Stimulated activated CD8-positive, alpha-beta memory T cell treated with anti-CD3 and anti-CD28 coated beads, Interleukin-15, amount 100 ng/mL, for 4 hours (primary cell): ENCODE measurements around the gene SIPA1L2.

Experiments used
- DNase-seq, 2 donors: peaks; one replicate each; pipeline ENCODE4 v3.0.0-alpha.2; 2020; ENCODE audit warnings: low read depth in 2 of 2

SIPA1L2 gene

DNA sequence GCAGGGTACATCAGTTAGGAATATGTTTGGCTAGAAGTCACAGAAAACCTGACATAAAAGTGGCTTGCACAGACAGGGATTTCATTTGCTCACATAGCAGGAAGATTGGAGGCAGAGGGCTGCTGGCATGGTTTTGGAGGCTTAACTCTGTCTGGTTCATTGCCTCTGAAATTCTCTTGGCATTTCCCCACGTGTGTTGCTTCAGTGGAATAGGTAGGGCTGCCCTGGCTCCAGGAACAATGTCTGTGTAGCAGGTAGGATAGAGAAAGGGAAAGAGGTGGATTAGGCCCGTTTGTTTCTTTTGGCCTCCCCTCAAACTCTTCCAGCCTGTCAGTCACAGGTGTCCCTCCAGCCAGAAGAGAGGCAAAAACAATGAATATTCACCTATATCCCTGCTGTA is 20.5 kb upstream of the SIPA1L2 start:
- DNase-seq: no peak

GRCh38 chr1:232648316-232648715 is 18.4 kb upstream of the SIPA1L2 start:
- DNase-seq: no peak

- DNase-seq: no peak
These were observed 14.3 kb upstream of the SIPA1L2 start for GRCh38 chr1:232644209-232644608.

DNA sequence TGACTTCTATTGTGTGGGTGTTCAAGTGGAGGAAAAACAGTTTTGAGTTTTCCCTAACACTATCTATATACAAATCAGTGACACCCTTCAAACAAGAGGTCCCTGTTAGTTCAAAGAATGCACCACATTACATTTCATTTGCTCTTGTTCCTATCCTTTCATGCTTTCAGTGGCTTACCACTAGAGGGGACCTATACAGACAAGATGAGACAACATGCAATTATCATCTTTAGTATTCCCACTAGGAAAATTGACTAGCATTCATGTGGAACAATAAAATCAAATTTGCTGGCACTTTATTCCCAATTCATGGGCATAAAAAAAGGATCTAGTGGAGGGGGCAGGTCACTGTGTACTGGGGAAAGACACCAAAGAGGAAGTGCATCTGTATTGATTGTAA is 13.3 kb upstream of the SIPA1L2 start:
- no peak for DNase-seq

DNA sequence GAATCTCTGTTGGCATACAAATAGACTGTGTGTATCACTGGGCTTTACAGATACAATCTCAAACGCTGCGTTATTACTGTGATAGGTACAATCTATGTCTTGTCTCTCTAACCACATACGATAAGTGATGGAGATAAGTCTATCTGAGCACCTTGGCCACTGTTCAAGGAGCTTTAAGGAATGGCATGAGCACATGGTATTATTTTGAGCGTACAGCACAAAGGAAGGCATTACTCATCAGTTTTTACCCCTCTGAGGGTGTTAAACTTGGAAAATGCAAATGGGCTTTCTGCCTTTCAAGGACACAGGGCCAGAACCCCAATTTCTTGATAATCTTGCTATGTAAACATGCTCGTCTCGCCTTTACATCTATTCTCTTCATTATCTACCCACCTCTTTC is 11.6 kb upstream of the SIPA1L2 start:
- no peak for DNase-seq

DNA sequence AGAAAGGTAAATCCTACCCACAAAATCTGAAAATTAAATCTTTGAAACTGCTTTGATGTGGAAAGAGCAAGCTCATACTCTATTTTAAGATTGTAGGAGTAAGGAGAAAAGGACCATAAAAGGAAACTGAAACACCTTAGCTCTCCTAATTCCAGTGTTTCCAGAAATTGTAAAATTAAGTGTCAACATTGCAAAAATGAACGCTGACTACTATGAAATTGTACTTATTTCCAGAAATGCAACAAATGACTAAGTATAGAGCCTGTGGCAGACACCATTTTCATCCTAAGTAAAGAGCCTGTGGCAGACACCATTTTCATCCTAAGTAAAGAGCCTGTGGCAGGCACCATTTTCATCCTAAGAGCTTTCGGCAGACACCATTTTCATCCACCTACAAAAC is 6.9 kb upstream of the SIPA1L2 start:
- DNase-seq: no peak

DNA sequence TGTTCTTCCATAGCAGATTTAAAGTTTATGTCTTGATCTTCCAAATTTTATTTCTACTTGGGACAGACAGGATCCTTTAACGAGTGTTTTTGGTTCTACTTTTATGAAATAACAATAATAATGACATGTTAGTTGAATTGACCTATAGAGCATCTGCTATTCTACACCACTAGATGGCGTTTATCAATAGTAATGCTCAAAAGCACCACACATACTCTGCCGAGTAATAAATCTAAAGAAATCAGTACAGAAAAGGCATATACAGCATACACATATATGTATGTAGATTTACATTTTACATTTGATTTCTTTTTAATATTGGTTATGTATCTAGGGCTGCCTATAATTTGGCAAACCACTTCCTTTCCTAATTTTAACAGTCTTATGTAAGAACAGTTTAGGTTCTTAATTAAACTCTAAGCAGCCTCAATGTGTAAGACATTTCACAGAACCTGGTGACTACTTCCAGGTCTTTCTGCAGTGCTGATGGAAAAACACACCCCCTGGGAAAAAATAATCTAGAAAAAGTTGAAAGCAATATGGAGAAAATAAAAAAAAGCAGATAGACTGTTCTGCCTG is 5.9 kb upstream of the SIPA1L2 start:
- no peak for DNase-seq

- no peak for DNase-seq
These were observed 5.3 kb upstream of the SIPA1L2 start for GRCh38 chr1:232635279-232635678.

GRCh38 chr1:232634096-232634495 is 4.2 kb upstream of the SIPA1L2 start:
- no peak for DNase-seq

- no peak for DNase-seq
These were observed 912 bp upstream of the SIPA1L2 start for GRCh38 chr1:232630894-232631195.

DNA sequence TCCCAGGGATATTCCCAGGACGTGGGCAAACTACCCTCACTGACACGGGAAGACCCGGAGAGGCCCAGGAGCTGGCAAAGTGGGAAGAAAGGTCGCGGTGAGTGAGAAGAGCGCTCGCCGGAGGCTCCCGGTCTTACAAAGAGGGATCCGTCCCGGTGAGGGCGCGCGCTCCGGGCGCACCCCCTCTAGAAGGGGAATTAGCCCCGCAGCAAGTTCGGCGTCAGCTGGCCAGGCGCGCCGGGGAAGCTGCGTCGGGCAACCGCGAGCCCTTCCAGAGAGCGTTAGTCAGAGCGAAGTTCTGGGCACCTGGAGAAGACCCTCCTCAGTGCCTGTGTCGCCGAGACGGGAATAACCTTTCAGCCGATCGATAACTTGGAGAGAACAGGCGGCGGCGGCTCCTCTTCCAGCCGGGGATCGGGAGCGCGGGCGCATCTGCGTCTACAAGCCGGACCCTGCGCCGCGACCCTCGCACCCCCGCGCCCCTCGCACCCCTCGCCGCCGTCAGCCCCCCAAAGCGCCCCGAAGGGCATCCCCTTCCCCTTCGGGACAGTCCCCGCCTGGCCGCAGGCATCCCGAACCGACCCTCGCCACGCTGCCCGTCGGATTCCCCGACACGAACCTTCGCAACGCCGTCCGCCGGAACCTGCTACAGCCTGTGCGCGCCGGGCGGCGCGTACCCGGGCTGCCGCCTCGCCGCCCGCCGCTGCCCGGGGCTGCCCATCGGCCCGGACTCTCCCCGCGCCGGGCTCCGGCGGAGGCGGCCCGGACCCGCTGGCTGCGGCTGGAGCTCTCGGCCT is 485 bp downstream of the SIPA1L2 start:
- no peak for DNase-seq

- DNase-seq: no peak
These were observed 1.3 kb downstream of the SIPA1L2 start for GRCh38 chr1:232628335-232629249.

DNA sequence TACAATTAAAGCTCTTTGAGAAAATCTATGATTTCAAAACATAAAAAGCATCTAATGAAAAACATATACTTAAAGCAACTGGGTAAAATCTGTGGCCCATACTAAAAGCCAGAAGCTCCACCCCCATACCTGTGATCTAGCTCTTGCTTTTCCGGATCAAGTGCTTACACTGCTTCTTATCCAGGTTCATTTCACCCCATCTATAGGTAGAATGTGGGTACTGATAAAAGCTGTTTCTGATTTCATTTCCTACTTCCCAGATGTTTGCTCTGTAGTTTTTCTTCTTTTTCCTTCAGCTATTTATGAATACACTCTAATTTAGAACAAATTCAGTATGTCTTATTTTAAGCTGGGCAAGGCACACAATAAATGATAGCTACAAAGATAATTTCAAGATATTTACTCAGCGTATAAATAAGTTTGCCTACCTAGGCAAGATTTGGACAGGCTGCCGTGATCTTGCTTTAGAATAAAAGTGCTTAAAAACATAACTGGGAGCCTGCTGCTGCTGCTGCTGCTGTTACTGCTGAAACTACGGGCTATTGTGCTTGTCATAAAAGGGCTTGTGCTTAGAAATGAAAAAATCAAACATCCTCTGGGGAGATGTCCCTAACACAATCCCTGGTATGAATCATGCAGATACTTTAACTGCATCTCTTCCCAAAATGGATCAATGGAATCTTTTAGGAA is 2.1 kb downstream of the SIPA1L2 start:
- DNase-seq: no peak

GRCh38 chr1:232627171-232627570 is 2.8 kb downstream of the SIPA1L2 start:
- DNase-seq: no peak

DNA sequence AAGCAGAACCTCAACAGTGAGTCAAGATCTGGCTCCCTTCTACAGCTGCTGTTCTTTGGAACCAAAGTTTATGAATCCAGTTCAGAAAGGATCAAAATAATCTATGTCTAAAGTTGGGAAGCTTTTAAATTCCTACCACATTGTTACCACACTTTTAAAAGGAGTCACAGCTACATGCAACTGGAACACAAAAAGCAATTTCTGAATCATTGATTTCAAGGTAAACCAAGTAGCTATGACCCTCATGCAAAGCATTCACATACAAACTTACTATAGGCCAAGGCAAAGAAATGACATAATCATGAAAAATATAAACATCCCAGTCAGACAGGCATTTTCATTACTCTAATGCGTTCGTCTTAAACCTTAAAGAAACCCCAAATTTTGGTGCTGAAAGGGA is 3.5 kb downstream of the SIPA1L2 start:
- no peak for DNase-seq

DNA sequence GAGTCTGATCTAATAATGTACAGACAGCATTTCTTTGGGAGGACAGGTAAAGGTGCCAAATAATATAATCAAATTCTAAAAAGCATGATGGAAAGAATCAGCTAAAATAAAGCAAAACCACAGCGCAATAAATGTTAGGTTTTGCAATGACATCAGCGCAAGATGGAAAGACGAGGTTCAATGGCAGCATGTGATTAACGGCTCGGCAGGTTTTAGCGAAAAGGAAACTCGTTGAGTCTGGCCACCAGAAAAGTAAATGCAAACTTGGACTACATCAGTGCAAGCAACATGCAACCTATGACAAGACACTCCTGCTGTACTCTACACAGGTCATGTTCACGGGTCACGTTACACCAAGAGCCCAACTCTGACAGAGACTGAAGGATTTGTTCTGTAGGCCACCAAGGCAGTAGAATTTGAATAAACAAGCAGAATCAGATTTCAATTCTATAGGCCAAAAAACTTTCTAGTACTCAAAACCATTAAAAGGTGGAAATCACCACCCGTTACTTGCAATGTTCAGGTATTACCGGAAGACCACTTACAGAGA is 4.5 kb downstream of the SIPA1L2 start:
- DNase-seq: no peak

DNA sequence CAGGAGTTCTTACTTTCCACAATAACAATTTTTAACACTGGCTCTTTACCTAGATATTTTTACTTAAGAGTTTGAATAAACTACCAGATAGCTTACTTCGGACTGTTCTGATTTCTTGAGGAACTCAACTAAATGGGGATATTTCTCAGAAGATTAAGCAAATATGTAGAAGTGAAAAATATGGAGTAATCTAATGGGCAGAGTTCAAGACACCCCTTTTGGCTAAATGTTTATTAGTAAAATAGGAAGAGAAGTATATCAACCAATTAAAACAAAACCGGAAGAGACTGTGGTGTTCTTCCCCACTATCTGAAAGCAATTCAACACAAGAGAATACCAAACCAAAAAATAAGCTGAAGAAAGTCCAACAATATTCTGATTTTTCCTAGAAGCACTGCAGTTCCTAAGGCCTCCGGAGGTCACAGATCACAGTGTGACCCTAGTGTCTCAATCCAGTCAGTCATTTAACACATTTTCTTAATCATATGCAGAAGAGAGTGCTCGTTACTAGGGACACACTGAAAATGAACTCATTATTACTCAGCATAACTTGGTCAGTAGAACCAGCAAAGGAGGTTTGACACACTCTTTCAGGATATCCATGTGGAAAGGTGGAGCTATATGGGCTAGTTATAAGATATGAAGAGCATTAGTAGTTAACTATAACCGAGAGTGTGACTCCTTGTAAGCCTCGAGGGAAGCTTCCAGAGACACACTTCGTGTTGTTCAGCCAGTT is 5.2 kb downstream of the SIPA1L2 start:
- DNase-seq: no peak

DNA sequence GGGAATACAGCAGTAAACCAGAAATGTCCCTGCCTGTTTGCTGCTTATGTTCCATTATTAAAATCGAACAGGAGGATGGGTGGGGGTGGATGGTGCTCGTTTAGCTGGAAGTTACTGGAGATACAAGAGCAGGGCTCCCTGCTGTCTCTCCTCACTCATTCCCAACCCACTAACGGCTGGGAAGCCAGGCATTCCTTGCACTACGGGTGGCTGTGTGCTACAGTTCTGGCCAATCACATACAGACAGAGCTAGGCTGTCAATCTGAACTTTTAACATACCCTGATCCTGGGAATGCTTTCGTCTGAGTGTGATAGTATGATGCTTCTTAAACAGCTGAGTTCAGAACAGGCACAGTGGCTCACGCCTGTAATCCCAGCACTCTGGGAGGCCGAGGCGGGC is 7.0 kb downstream of the SIPA1L2 start:
- no peak for DNase-seq

DNA sequence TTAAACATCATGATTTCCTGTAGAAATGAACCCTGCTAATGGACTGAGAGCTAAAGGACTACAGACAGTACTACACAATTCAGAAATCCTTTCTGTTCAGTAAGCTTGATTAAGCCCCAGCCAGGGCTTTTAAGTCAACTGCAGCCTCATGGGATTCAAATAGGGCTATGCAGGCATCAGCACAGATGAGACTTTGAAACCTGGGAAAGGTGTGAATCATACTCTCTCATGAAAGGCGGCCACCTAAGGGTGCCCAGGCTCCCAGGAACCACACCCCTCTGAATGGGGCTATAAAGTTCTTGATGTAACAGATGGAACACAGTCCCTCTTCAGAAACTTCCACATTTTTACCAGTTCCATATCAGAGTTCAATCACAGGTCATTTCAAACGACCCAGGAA is 7.6 kb downstream of the SIPA1L2 start:
- no peak for DNase-seq

DNA sequence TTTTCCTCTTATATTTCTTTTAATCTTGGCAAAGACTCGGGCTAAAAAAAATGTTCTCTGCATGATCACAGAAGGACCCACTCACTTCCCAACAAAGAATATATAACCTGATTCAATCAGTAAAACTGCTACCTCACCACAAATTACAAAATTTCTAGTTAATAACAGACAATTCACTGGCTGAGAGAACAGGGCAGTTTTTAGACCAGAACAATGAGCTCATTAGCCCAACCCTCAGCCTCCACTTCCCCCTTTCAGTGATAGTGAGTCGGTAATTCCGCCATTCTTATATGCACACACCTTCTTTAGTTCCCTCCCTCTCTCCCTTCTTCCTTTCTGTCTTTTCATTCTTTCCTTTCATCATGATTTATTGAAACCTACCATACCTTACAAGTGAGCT is 8.9 kb downstream of the SIPA1L2 start:
- DNase-seq: no peak

DNA sequence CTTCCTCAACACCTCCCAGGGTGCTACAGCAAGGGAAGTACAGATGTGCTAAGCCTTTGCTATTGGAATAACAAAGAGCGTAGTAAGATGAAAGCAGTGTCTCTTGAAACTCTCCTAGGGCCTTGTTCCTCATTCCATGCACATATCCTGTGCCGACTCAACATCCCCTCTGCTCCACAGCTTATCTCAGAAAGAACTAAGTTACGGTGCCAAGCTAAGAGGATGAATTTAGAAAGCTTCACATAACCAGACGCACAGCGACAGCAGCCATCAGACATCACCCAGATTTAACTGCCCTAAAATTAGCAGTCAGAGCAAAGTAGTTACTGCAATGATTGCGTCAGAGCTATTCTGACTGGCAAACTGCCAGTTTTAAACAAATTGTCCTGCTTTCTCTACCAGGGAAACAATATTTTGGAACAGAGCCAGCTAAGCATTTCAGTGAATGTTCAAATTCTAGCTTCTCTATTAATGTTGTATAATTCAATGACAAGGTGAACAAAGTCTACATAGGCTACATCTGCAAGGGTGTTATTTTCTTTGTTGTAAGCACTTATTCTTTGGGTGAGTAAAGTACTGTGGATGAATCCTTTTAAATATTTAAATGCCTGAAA is 9.5 kb downstream of the SIPA1L2 start:
- no peak for DNase-seq
